Peyer's patch (tissue), 4 donors: ENCODE data around the gene METRNL. TPM values are rescaled to one million over a fixed set of nuclear protein-coding genes. Genes with fewer than 3 reads are reported as not detected.

Experiments
- DNase-seq, 3 donors: peaks; one replicate each; pipeline ENCODE4 v3.0.0-alpha.2; 2017 to 2019
- H3K27ac ChIP-seq, 4 donors: fragments of 200-600 bp; sonication (generic); one replicate each; pipeline ENCODE4 v1.5.1; 2016 to 2019
- H3K27me3 ChIP-seq, 2 donors: fragments of 200-600 bp; sonication (generic); one replicate each; pipeline ENCODE4 v1.5.1; 2019
- H3K36me3 ChIP-seq, 3 donors: fragments of 200-600 bp; sonication (generic); one replicate each; pipeline ENCODE4 v1.5.1; 2016 to 2019
- H3K4me1 ChIP-seq, 4 donors: fragments of 200-600 bp; sonication (generic); one replicate each; pipeline ENCODE4 v1.5.1; 2016 to 2019
- H3K4me3 ChIP-seq, 4 donors: fragments of 200-600 bp; sonication (generic); 1 replicate in 3 of 4; 2 replicates in 1 of 4; pipeline ENCODE4 v1.5.1; 2016 to 2019; ENCODE audit warnings: mild to moderate bottlenecking in 1 of 4
- H3K9me3 ChIP-seq, 4 donors: fragments of 200-600 bp; sonication (generic); one replicate each; pipeline ENCODE4 v1.5.1; 2016 to 2019; ENCODE audit warnings: mild to moderate bottlenecking in 1 of 4
- CTCF ChIP-seq, 6 experiments: fragments of 450-650 bp in 4 of 6; fragments of 200-600 bp in 2 of 6; sonication (generic) in 1 of 6; IDR thresholded peaks; one replicate each; pipeline ENCODE4 v1.5.1; 2017 to 2019; ENCODE audit warnings: antibody characterized with exemption in 6 of 6, mild to moderate bottlenecking in 3 of 6, moderate library complexity in 1 of 6
- POLR2A ChIP-seq, 2 donors: fragments of 450-650 bp; IDR thresholded peaks; one replicate each; pipeline ENCODE4 v1.5.1; 2017; ENCODE audit warnings: antibody characterized with exemption in 2 of 2, mild to moderate bottlenecking in 2 of 2, moderate library complexity in 2 of 2
- total RNA-seq, 4 donors: library from RNA; depleted of rRNA; stranded (reverse); fragments of >200 nt; gene quantifications; one replicate each; pipeline ENCODE4 v1.1.0, GENCODE V29; 2016

The METRNL gene
- total RNA-seq, 4 donors from 2014 or later = 73.4 to 170 (median 117) TPM

- DNase-seq = no peak
- Histone ChIP-seq H3K4me1 (peaks cover 0 to 12% (median 0%) of the 10 kb centered on the region in 4 donors), H3K9me3 (no peaks in the 10 kb centered on the region), H3K27me3 (no peaks in the 10 kb centered on the region), H3K36me3 (no peaks in the 10 kb centered on the region), H3K27ac (peak overlapping the region in 2 of 4 donors; percentile 1 to 32), H3K4me3 (no peak overlapping the region)
- TF ChIP-seq POLR2A (IDR thresholded peaks at IDR 0.05) = no peak
- TF ChIP-seq CTCF (IDR thresholded peaks at IDR 0.05) = no peak
These were observed 30.0 kb downstream of the METRNL start for GRCh38 chr17:83109386-83109785.

- peak; percentile 44 to 85 (median 73) for DNase-seq
- H3K27ac ChIP-seq = peak overlapping the region; percentile 11 to 36 (median 26)
These were observed 30.6 kb downstream of the METRNL start for GRCh38 chr17:83109793-83110645.

GRCh38 chr17:83110735-83111134, 31.3 kb downstream of the METRNL start:
- DNase-seq = no peak
- Histone ChIP-seq H3K9me3 (no peaks in the 10 kb centered on the region), H3K27me3 (no peaks in the 10 kb centered on the region), H3K4me1 (peaks cover 0 to 12% (median 0%) of the 10 kb centered on the region in 4 donors), H3K4me3 (peak overlapping the region in 1 of 4 donors; percentile 18), H3K36me3 (no peaks in the 10 kb centered on the region), H3K27ac (peak overlapping the region in 2 of 4 donors; percentile 3 to 51)
- TF ChIP-seq CTCF (IDR thresholded peaks at IDR 0.05) (no peak), POLR2A (IDR thresholded peaks at IDR 0.05) (no peak)

More at GRCh38 chr17:83109793-83110645, 30.6 kb downstream of the METRNL start:
- no peaks in the 10 kb centered on the region for H3K36me3 ChIP-seq
- H3K9me3 ChIP-seq = no peaks in the 10 kb centered on the region
- peak overlapping the region in 2 of 4 donors; percentile 7 to 18 for H3K4me3 ChIP-seq
- H3K27me3 ChIP-seq = no peaks in the 10 kb centered on the region
- H3K4me1 ChIP-seq = peaks cover 0 to 12% (median 0%) of the 10 kb centered on the region in 4 donors
- TF ChIP-seq CTCF (IDR thresholded peaks at IDR 0.05) (no peak), POLR2A (IDR thresholded peaks at IDR 0.05) (no peak)

DNA sequence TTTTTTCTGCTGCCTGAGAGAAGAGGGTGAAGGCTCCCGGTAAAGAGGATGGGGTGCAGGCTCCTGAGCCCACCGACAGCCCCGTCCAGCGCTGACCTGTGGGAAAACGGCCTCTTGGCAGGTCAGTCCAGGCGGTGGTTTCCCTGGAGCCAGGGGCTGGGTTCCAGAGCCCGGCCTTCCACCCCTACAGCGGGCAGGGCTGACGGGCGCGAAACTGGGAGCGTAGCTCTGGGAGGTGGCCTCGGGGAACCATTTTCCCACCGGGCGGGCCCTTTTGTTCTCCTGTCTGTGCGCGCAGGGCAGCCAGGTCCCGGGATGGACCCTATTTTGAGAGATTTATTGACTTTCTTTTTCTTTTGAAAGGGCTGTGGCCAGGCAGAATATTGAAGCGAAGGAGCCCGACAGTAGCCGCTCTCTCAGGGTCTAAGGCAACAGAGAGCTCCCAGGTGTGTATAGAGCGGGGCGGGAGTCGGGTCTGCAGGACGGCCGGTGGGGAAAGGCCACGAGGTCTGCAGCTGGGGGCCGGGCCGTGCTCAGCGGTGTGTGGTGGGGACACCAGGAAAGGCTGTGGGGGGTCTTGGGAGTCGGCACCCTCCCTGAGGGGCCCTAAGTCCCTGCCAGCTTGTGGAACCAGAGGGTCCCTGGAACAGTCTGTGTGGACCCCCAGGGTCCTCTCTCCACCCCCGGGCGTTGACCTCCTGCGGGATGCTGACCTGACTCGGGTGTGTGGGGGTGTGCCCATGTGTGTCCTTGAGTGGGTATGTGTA, 32.3 kb downstream of the METRNL start:
- Histone ChIP-seq H3K27me3 (no peaks in the 10 kb centered on the region), H3K4me1 (peaks cover 0 to 12% (median 0%) of the 10 kb centered on the region in 4 donors), H3K9me3 (no peaks in the 10 kb centered on the region), H3K36me3 (no peaks in the 10 kb centered on the region), H3K27ac (no peak overlapping the region), H3K4me3 (no peak overlapping the region)
- TF ChIP-seq POLR2A (IDR thresholded peaks at IDR 0.05) (no peak), CTCF (IDR thresholded peaks at IDR 0.05) (no peak)
- no peak for DNase-seq

- Histone ChIP-seq H3K36me3 (no peaks in the 10 kb centered on the region), H3K27ac (no peak overlapping the region), H3K27me3 (no peaks in the 10 kb centered on the region), H3K4me1 (peaks cover 0 to 12% (median 0%) of the 10 kb centered on the region in 4 donors), H3K4me3 (no peak overlapping the region), H3K9me3 (no peaks in the 10 kb centered on the region)
- no peak for DNase-seq
- TF ChIP-seq CTCF (IDR thresholded peaks at IDR 0.05) (no peak), POLR2A (IDR thresholded peaks at IDR 0.05) (no peak)
These were observed 34.0 kb downstream of the METRNL start for GRCh38 chr17:83113381-83113780.
